Fibroblast of the aortic adventitia (primary cell): ENCODE measurements around the gene DENND1A. TPM values are rescaled to one million over a fixed set of nuclear protein-coding genes. Genes with fewer than 3 reads are reported as not detected.

Experiments
- DNase-seq: peaks from one replicate; pipeline ENCODE4 v3.0.0-alpha.2; 2010; ENCODE audit warnings: low read depth
- H3K4me3 ChIP-seq: 2 replicates; pipeline ENCODE4 v1.5.1; 2011; ENCODE audit warnings: low read depth, mild to moderate bottlenecking, control low read depth, low read length, moderate library complexity
- total RNA-seq: library from RNA; depleted of rRNA; stranded (reverse); fragments of >200 nt; gene quantifications from 2 replicates; pipeline ENCODE4 v1.2.3, GENCODE V29; 2012; ENCODE audit warnings: low replicate concordance
- TF ChIP-seq, protein P1 (sequence below): IDR thresholded peaks from 2 replicates; pipeline ENCODE4 v1.5.1; 2011; ENCODE audit warnings: mild to moderate bottlenecking, low read length, control low read depth, inconsistent platforms; ENCODE audit not compliant: insufficient read depth

The DENND1A gene
- total RNA-seq, 1 donor = 27.7 TPM

DNA sequence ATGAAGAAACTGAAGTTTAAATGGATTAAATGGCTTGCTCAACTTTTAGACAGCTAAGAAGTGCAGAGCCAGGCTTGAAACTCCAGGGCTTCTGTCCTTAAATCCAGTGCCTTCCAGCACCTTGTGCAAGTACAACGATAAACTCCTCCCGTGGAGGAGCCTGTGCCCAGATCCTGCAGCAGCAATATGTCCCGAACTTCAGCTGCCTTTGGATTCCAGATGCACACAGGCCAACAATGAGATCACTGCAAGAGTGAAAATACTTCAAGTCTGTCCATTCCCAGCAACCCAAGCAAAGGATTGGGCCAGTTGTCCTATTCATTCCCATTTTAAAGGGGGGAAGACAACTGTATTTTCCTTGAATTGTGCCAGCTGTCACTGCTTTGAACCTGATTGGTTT lies 374.3 kb downstream of the DENND1A start:
- no peak overlapping the region for H3K4me3 ChIP-seq
- peak; percentile 20 for DNase-seq
- TF ChIP-seq, protein P1, sequence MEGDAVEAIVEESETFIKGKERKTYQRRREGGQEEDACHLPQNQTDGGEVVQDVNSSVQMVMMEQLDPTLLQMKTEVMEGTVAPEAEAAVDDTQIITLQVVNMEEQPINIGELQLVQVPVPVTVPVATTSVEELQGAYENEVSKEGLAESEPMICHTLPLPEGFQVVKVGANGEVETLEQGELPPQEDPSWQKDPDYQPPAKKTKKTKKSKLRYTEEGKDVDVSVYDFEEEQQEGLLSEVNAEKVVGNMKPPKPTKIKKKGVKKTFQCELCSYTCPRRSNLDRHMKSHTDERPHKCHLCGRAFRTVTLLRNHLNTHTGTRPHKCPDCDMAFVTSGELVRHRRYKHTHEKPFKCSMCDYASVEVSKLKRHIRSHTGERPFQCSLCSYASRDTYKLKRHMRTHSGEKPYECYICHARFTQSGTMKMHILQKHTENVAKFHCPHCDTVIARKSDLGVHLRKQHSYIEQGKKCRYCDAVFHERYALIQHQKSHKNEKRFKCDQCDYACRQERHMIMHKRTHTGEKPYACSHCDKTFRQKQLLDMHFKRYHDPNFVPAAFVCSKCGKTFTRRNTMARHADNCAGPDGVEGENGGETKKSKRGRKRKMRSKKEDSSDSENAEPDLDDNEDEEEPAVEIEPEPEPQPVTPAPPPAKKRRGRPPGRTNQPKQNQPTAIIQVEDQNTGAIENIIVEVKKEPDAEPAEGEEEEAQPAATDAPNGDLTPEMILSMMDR = no peak

DNA sequence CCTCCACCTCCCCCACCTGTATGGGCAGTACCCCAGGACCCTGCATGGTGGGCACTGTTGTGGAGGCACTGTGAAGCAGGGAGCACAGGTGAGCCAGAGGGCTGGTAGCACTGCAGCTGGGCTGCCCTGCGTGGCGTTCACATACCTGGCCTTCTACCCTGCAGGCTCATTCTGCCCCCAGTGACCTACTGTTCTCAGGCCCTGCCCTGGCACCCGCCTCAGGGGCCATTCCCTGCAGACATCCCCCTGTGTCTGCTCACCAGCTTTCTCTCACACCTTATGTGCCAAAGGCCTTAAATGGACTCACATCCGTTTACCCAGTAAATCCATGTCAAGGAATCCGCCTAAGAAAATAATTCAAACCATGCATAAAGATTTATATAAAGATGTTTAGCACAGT lies 377.4 kb downstream of the DENND1A start:
- TF ChIP-seq, protein P1 = no peak
- no peak overlapping the region for H3K4me3 ChIP-seq
- no peak for DNase-seq

DNA sequence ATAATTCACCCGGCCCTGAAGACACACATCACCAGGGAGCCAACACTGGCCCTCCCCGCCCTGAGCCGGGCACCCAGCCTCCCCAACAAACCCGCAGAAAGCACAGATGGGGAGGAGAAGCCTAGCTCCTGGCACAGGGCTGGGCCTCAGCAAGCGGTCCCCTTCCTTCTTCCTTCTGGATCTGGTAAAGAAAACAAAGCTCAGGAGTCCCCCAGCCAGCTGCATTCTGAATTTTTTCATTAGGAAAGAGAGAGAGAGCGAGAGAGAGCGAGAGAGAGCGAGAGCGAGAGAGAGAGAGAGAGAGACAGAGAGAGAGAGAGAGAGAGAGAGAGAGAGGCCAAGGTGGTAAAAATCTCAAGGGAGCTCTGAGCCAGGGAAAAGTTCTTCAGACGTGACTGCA lies 378.2 kb downstream of the DENND1A start:
- TF ChIP-seq, protein P1 = no peak
- no peak overlapping the region for H3K4me3 ChIP-seq

DNA sequence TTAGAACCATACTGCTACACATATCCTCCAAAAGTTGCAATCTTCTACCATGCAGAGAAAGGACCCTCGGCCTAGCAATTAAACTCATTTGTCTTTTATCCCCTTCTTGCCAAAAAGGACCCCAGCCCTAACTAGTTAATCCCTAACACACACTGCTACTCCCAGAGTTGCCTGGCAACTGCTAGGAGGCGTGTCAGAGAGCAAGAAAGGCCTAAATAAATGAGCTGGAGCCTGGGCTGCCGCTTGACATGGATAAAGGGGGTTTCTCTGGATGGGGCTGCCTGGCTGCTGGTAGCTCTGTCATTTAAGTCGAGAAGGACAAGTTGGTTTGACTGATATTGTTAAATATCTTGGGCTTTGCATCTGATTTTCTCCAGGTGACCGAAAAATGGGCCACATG lies 379.1 kb downstream of the DENND1A start:
- TF ChIP-seq, protein P1 = no peak
- DNase-seq = no peak
- no peak overlapping the region for H3K4me3 ChIP-seq

More for the DNA sequence above, 378.2 kb downstream of the DENND1A start:
- DNase-seq = no peak

DNA sequence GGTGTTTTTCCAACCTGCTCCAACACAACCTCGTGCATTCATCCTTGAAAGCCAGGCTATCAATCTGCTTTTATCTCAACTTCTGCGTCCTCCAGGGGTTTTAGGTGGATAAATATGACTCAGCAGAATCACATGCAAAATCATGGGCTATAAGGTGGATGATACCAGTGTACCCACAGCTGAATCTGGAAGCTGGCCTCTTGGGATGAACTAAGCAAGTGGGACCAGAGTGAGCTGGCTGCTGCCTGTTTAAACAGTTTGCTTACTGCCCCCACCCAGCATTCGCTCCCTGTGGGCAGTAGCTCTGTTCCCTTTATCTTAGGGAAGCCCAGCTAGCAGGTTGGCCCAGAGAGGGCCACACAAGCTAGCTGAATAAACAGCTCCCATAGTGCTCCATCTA lies 379.9 kb downstream of the DENND1A start:
- no peak overlapping the region for H3K4me3 ChIP-seq
- TF ChIP-seq, protein P1 = no peak
- no peak for DNase-seq

DNA sequence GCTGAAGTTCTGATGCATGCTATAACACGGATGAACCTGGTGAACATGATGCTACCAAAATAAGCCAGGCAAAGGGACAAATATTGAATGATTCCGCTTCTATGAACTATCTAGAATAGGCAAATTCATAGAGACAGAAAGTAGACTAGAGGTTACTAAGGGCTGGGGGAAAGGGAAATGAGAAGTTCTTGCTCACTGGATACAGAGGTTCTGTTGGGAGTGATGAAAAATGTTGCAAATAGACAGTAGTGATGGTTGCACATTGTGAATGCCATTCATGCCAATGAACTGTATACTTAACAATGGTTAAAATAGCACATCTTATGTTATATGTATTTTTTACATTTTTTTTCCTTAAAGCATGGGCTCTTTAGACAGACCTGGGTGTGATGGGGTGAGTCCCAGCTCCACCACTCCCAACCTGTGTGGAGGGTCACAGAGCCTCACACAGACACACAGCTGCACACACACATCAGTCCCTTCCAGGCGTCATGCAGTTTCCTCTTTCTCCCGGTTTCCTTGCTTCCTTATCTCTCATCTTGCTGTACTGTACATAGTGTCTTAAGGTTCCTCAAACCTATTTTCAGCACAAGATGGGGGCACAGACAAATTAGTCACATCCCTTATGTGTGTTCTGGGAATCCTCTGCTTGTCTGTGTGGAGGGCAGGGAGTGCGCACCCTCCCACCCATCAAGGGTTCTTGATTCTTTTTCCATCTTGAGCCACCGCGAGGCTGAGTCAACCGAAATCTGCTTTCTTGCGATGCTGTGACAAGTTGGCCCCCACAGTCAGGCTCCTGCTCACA lies 381.0 kb downstream of the DENND1A start:
- no peak for DNase-seq
- no peak overlapping the region for H3K4me3 ChIP-seq
- TF ChIP-seq, protein P1 = no peak
